ENCODE data around the gene NAA10.

DNA sequence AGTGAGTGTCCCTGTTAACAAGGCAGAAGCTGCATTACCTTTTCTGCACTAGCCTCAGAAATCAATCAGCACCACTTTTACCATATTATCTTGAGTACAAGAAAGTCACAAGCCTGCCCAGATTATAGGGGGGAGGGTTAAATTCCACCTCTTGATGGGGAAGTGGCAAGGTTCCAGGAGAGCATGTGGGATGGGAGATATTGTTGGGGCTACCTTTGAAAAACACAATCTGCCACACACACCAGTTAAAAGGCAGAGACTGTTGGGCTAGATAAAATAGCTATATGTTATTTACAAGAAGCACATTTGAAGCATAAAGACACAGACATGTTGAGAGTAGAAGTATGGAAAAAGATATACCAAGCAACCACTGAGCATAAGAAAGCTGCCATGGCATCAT is 36.9 kb downstream of the NAA10 start:
- TF ChIP-seq, protein P1, sequence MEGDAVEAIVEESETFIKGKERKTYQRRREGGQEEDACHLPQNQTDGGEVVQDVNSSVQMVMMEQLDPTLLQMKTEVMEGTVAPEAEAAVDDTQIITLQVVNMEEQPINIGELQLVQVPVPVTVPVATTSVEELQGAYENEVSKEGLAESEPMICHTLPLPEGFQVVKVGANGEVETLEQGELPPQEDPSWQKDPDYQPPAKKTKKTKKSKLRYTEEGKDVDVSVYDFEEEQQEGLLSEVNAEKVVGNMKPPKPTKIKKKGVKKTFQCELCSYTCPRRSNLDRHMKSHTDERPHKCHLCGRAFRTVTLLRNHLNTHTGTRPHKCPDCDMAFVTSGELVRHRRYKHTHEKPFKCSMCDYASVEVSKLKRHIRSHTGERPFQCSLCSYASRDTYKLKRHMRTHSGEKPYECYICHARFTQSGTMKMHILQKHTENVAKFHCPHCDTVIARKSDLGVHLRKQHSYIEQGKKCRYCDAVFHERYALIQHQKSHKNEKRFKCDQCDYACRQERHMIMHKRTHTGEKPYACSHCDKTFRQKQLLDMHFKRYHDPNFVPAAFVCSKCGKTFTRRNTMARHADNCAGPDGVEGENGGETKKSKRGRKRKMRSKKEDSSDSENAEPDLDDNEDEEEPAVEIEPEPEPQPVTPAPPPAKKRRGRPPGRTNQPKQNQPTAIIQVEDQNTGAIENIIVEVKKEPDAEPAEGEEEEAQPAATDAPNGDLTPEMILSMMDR (IDR thresholded peaks at IDR 0.05) = no peak
- TF ChIP-seq POLR2A (IDR thresholded peaks at IDR 0.05) = no peak

Measured in thyroid gland (tissue), 4 donors.